ENCODE results near the gene SLC17A2. TPM values are rescaled to one million over a fixed set of nuclear protein-coding genes. Genes with fewer than 3 reads are reported as not detected.

The SLC17A2 gene
- total RNA-seq, 1 donor = not detected

GRCh38 chr6:25899580-25900408 lies 30.7 kb downstream of the SLC17A2 start:
- no peak overlapping the region for H3K4me2 ChIP-seq (ENCODE audit: insufficient read depth, low read length)
- TF ChIP-seq, protein P1, sequence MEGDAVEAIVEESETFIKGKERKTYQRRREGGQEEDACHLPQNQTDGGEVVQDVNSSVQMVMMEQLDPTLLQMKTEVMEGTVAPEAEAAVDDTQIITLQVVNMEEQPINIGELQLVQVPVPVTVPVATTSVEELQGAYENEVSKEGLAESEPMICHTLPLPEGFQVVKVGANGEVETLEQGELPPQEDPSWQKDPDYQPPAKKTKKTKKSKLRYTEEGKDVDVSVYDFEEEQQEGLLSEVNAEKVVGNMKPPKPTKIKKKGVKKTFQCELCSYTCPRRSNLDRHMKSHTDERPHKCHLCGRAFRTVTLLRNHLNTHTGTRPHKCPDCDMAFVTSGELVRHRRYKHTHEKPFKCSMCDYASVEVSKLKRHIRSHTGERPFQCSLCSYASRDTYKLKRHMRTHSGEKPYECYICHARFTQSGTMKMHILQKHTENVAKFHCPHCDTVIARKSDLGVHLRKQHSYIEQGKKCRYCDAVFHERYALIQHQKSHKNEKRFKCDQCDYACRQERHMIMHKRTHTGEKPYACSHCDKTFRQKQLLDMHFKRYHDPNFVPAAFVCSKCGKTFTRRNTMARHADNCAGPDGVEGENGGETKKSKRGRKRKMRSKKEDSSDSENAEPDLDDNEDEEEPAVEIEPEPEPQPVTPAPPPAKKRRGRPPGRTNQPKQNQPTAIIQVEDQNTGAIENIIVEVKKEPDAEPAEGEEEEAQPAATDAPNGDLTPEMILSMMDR (IDR thresholded peaks at IDR 0.05; ENCODE audit: extremely low read depth, low read depth, low read length) = no peak
- no peak for DNase-seq (ENCODE audit: insufficient read length, low spot score, missing footprints)

GRCh38 chr6:25899123-25899522 lies 31.4 kb downstream of the SLC17A2 start:
- H2AFZ ChIP-seq (ENCODE audit: low read length) = no peak overlapping the region
- TF ChIP-seq, protein P1 (IDR thresholded peaks at IDR 0.05; ENCODE audit: extremely low read depth, low read depth, low read length) = no peak
- no peaks in the 10 kb centered on the region for H3K9me3 ChIP-seq (ENCODE audit: low read depth, low read length)
- no peak for DNase-seq (ENCODE audit: insufficient read length, low spot score, missing footprints)
- no peaks in the 10 kb centered on the region for H3K36me3 ChIP-seq (ENCODE audit: insufficient read depth, low read length)
- H4K20me1 ChIP-seq (ENCODE audit: insufficient read depth, low read length) = no peaks in the 10 kb centered on the region
- no peaks in the 10 kb centered on the region for H3K27me3 ChIP-seq (ENCODE audit: insufficient read depth, low read length)
- H3K4me1 ChIP-seq (ENCODE audit: insufficient read depth, low read length) = no peaks in the 10 kb centered on the region
- H3K4me2 ChIP-seq (ENCODE audit: insufficient read depth, low read length) = no peak overlapping the region
- no peak overlapping the region for H3K27ac ChIP-seq (ENCODE audit: low read depth, low read length)
- no peak overlapping the region for H3K4me3 ChIP-seq (ENCODE audit: insufficient read depth, low read length)
- no peaks in the 10 kb centered on the region for H3K79me2 ChIP-seq (ENCODE audit: insufficient read depth, low read length)

More at GRCh38 chr6:25899580-25900408, 30.7 kb downstream of the SLC17A2 start:
- no peaks in the 10 kb centered on the region for H3K9me3 ChIP-seq (ENCODE audit: low read depth, low read length)
- H2AFZ ChIP-seq (ENCODE audit: low read length) = no peak overlapping the region
- H3K4me3 ChIP-seq (ENCODE audit: insufficient read depth, low read length) = no peak overlapping the region
- H3K27me3 ChIP-seq (ENCODE audit: insufficient read depth, low read length) = no peaks in the 10 kb centered on the region
- no peaks in the 10 kb centered on the region for H4K20me1 ChIP-seq (ENCODE audit: insufficient read depth, low read length)
- H3K27ac ChIP-seq (ENCODE audit: low read depth, low read length) = no peak overlapping the region
- H3K4me1 ChIP-seq (ENCODE audit: insufficient read depth, low read length) = no peaks in the 10 kb centered on the region
- H3K36me3 ChIP-seq (ENCODE audit: insufficient read depth, low read length) = no peaks in the 10 kb centered on the region
- no peaks in the 10 kb centered on the region for H3K79me2 ChIP-seq (ENCODE audit: insufficient read depth, low read length)

- TF ChIP-seq, protein P1 (IDR thresholded peaks at IDR 0.05; ENCODE audit: extremely low read depth, low read depth, low read length) = no peak
- H2AFZ ChIP-seq (ENCODE audit: low read length) = no peak overlapping the region
- H3K36me3 ChIP-seq (ENCODE audit: insufficient read depth, low read length) = no peaks in the 10 kb centered on the region
- no peak overlapping the region for H3K4me2 ChIP-seq (ENCODE audit: insufficient read depth, low read length)
- H3K4me3 ChIP-seq (ENCODE audit: insufficient read depth, low read length) = no peak overlapping the region
- no peaks in the 10 kb centered on the region for H4K20me1 ChIP-seq (ENCODE audit: insufficient read depth, low read length)
- H3K27me3 ChIP-seq (ENCODE audit: insufficient read depth, low read length) = no peaks in the 10 kb centered on the region
- no peaks in the 10 kb centered on the region for H3K4me1 ChIP-seq (ENCODE audit: insufficient read depth, low read length)
- H3K79me2 ChIP-seq (ENCODE audit: insufficient read depth, low read length) = no peaks in the 10 kb centered on the region
- no peak overlapping the region for H3K27ac ChIP-seq (ENCODE audit: low read depth, low read length)
- no peak for DNase-seq (ENCODE audit: insufficient read length, low spot score, missing footprints)
- H3K9me3 ChIP-seq (ENCODE audit: low read depth, low read length) = no peaks in the 10 kb centered on the region
Measured at GRCh38 chr6:25898289-25898977, 32.1 kb downstream of the SLC17A2 start.

DNA sequence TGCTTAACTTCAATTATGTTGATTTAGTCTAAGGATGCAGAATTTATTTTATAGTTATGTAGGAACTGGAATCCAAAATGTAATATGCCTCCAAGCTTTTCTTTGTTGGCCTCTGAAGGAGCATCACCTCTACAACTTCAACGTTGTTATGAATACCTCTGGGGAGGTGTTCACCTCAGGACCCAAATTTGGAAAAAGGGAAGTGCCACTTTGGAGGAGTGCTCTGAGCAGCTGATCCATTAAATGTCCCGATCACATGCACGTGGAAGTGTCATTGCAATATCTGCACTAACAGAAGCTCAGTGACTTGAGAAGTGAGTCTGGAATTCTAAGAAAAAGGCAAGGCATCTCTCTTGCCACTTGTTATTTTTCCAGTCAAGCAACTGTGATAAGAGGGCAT lies 34.2 kb downstream of the SLC17A2 start:
- Histone ChIP-seq H3K36me3 (ENCODE audit: insufficient read depth, low read length) (no peaks in the 10 kb centered on the region), H3K4me1 (ENCODE audit: insufficient read depth, low read length) (no peaks in the 10 kb centered on the region), H3K4me2 (ENCODE audit: insufficient read depth, low read length) (no peak overlapping the region), H3K4me3 (ENCODE audit: insufficient read depth, low read length) (no peak overlapping the region), H2AFZ (ENCODE audit: low read length) (no peak overlapping the region), H3K79me2 (ENCODE audit: insufficient read depth, low read length) (no peaks in the 10 kb centered on the region), H3K27ac (ENCODE audit: low read depth, low read length) (no peak overlapping the region), H3K9me3 (ENCODE audit: low read depth, low read length) (no peaks in the 10 kb centered on the region), H4K20me1 (ENCODE audit: insufficient read depth, low read length) (no peaks in the 10 kb centered on the region), H3K27me3 (ENCODE audit: insufficient read depth, low read length) (no peaks in the 10 kb centered on the region)
- no peak for DNase-seq (ENCODE audit: insufficient read length, low spot score, missing footprints)
- TF ChIP-seq, protein P1 (IDR thresholded peaks at IDR 0.05; ENCODE audit: extremely low read depth, low read depth, low read length) = no peak
